OCI-LY1 (cell line): Measurements from ENCODE around the gene MAPK1IP1L.

ENCODE experiments used
- H2AFZ ChIP-seq: fragments of 200-600 bp; sonication (generic), shearing (Covaris generic); 2 replicates; pipeline ENCODE4 v1.6.0; 2014; ENCODE audit warnings: antibody characterized with exemption, mild to moderate bottlenecking, low read length
- H3F3A ChIP-seq: fragments of 200-600 bp; sonication (generic), shearing (Covaris generic); 2 replicates; pipeline ENCODE4 v1.6.0; 2014; ENCODE audit warnings: mild to moderate bottlenecking, antibody characterized with exemption, low read length, moderate library complexity; ENCODE audit not compliant: insufficient read depth
- H3K27ac ChIP-seq: fragments of 200-600 bp; sonication (generic); 2 replicates; pipeline ENCODE4 v1.5.1; 2014; ENCODE audit warnings: low read length, mixed run types, mild to moderate bottlenecking, low read depth; ENCODE audit not compliant: poor library complexity, severe bottlenecking
- H3K27me3 ChIP-seq: fragments of 200-600 bp; sonication (generic); 2 replicates; pipeline ENCODE4 v1.6.0; 2014; ENCODE audit warnings: antibody characterized with exemption, mild to moderate bottlenecking, low read length, moderate library complexity; ENCODE audit not compliant: insufficient read depth
- H3K36me3 ChIP-seq: fragments of 200-600 bp; sonication (generic); 2 replicates; pipeline ENCODE4 v1.6.1; 2014; ENCODE audit warnings: mild to moderate bottlenecking, antibody characterized with exemption, low read length, moderate library complexity, mixed read lengths; ENCODE audit not compliant: insufficient read depth
- H3K4me1 ChIP-seq: fragments of 200-600 bp; sonication (generic); 2 replicates; pipeline ENCODE4 v1.5.1; 2014; ENCODE audit warnings: mild to moderate bottlenecking, low read length, moderate library complexity; ENCODE audit not compliant: insufficient read depth, severe bottlenecking
- H3K4me2 ChIP-seq: fragments of 200-600 bp; sonication (generic), shearing (Covaris generic); 2 replicates; pipeline ENCODE4 v1.6.1; 2014; ENCODE audit warnings: low read length
- H3K4me3 ChIP-seq: fragments of 200-600 bp; sonication (generic); 2 replicates; pipeline ENCODE4 v1.5.1; 2014; ENCODE audit warnings: low read length, low read depth, mild to moderate bottlenecking, mixed read lengths; ENCODE audit not compliant: poor library complexity, severe bottlenecking
- H3K79me2 ChIP-seq: fragments of 200-600 bp; shearing (Covaris generic); 2 replicates; pipeline ENCODE4 v1.6.1; 2016; ENCODE audit warnings: mixed run types, low read length, mixed read lengths; ENCODE audit not compliant: insufficient read depth
- H3K9ac ChIP-seq: fragments of 200-600 bp; sonication (generic), shearing (Covaris generic); 2 replicates; pipeline ENCODE4 v1.6.1; 2014; ENCODE audit warnings: mild to moderate bottlenecking, low read length, mixed read lengths
- H3K9me2 ChIP-seq: fragments of 200-600 bp; sonication (generic), shearing (Covaris generic); 2 replicates; pipeline ENCODE4 v1.6.1; 2014; ENCODE audit warnings: low read depth, mild to moderate bottlenecking, low read length, mixed read lengths
- H3K9me3 ChIP-seq: fragments of 200-600 bp; shearing (Covaris generic); 2 replicates; pipeline ENCODE4 v1.6.1; 2014; ENCODE audit warnings: low read length, mixed read lengths
- H4K20me1 ChIP-seq: fragments of 200-600 bp; sonication (generic), shearing (Covaris generic); 2 replicates; pipeline ENCODE4 v1.6.0; 2016; ENCODE audit warnings: mild to moderate bottlenecking, low read length; ENCODE audit not compliant: insufficient read depth
- CTCF ChIP-seq: fragments of 200-600 bp; sonication (generic), shearing (Covaris generic); IDR thresholded peaks from 2 replicates; pipeline ENCODE4 v1.5.1; 2017; ENCODE audit warnings: mild to moderate bottlenecking, antibody characterized with exemption, low read length, moderate library complexity, mixed read lengths
- EZH2 ChIP-seq: fragments of 200-600 bp; sonication (generic), shearing (Covaris generic); IDR thresholded peaks from 2 replicates; pipeline ENCODE4 v1.8.0; 2017; ENCODE audit warnings: borderline replicate concordance, mixed run types, mild to moderate bottlenecking, antibody characterized with exemption, low read length, moderate library complexity, mixed read lengths

MAPK1IP1L gene

GRCh38 chr14:55026793-55027561 is 24.5 kb upstream of the MAPK1IP1L start, which contains the start of the genes SOCS4 and WDHD1:
SOCS4 (plus strand) TSS chr14:55027236; CDS start chr14:55043042, 15,806 bp downstream.
WDHD1 (minus strand) TSS chr14:55027099; CDS start chr14:55026787, 312 bp downstream.
- H3K9me2 ChIP-seq: no peaks in the 10 kb centered on the region
- no peaks in the 10 kb centered on the region for H4K20me1 ChIP-seq
- peak within 1 kb of the TSS; percentile 67 for H3K27ac ChIP-seq
- H3K36me3 ChIP-seq: peaks cover 27% of the 10 kb centered on the region; the same call in 1 of the 2 replicates
- H3K4me3 ChIP-seq: peak within 1 kb of the TSS; percentile 92
- no peak within 1 kb of the TSS for H2AFZ ChIP-seq
- peaks cover 49% of the 10 kb centered on the region for H3K4me1 ChIP-seq
- H3F3A ChIP-seq: no peaks in the 10 kb centered on the region
- peaks cover 72% of the 10 kb centered on the region for H3K79me2 ChIP-seq
- H3K9me3 ChIP-seq: no peaks in the 10 kb centered on the region
- no peaks in the 10 kb centered on the region for H3K27me3 ChIP-seq
- peak within 1 kb of the TSS; percentile 93 for H3K4me2 ChIP-seq
- H3K9ac ChIP-seq: peak within 1 kb of the TSS; percentile 95
- TF ChIP-seq EZH2: no peak
- TF ChIP-seq CTCF: peak; percentile 11; the same call in 1 of the 2 replicates

GRCh38 chr14:55028066-55028465 is 23.4 kb upstream of the MAPK1IP1L start:
- peak overlapping the region; percentile 75 for H3K4me2 ChIP-seq
- no peaks in the 10 kb centered on the region for H3F3A ChIP-seq
- no peaks in the 10 kb centered on the region for H3K9me3 ChIP-seq
- no peak overlapping the region for H2AFZ ChIP-seq
- peaks cover 32% of the 10 kb centered on the region; the same call in 1 of the 2 replicates for H3K36me3 ChIP-seq
- H3K4me1 ChIP-seq: peaks cover 49% of the 10 kb centered on the region
- H3K9ac ChIP-seq: peak overlapping the region; percentile 95
- no peak overlapping the region for H3K27ac ChIP-seq
- no peaks in the 10 kb centered on the region for H3K27me3 ChIP-seq
- no peaks in the 10 kb centered on the region for H3K9me2 ChIP-seq
- H4K20me1 ChIP-seq: no peaks in the 10 kb centered on the region
- H3K4me3 ChIP-seq: peak overlapping the region; percentile 92
- no peak for TF ChIP-seq EZH2
- no peak for TF ChIP-seq CTCF
- H3K79me2 ChIP-seq: peaks cover 81% of the 10 kb centered on the region

- Histone ChIP-seq H3K9me3 (no peaks in the 10 kb centered on the region), H2AFZ (no peak overlapping the region), H3F3A (no peaks in the 10 kb centered on the region), H3K4me3 (peak overlapping the region; percentile 92), H4K20me1 (no peaks in the 10 kb centered on the region), H3K36me3 (peaks cover 30% of the 10 kb centered on the region), H3K4me2 (peak overlapping the region; percentile 75), H3K9ac (peak overlapping the region; percentile 95), H3K27ac (no peak overlapping the region), H3K4me1 (peaks cover 47% of the 10 kb centered on the region), H3K9me2 (no peaks in the 10 kb centered on the region), H3K79me2 (peaks cover 85% of the 10 kb centered on the region), H3K27me3 (no peaks in the 10 kb centered on the region)
- TF ChIP-seq EZH2 (no peak), CTCF (no peak)
Measured at GRCh38 chr14:55028476-55028875, 23.0 kb upstream of the MAPK1IP1L start.
